NCI-H1694 treated with DMSO at 0.1 percent for 48 hours (cell line): ENCODE results near the gene OR2H1.
"Not testable (repeated sequence)": the region's sequence is repeated elsewhere in the genome, so short reads cannot be mapped to it uniquely, and the experiment has no call there.

Experiments used
- DNase-seq: peaks from one replicate; lab custom pipeline; 2025; lab: John Stamatoyannopoulos, UW

The OR2H1 gene

DNA sequence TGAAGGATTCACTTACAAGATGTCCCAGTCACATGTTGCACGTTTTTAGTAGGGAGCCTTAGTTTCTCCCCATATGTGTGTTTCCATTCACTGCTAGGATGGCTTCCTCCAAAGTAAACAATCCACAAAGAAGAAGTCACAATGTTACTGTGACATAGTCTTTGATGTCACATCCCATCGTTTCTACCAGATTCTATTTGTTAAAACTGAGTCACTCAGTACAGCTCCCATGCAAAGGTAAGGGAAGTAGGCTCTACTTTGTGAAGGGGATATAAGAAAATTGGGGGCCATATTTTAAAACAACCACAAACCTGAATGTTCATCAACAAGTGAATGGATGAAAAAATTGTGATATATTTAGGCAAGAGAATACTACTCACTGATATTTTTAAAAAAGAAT is at the start of gene OR2H1, which contains the start of gene OR11A1:
OR2H1 (plus strand) TSS at position 185 of the 400 bp plus-strand sequence. CDS start 4,615 bp downstream, outside the sequence.
OR11A1 (minus strand) TSS at position 101 of the 400 bp plus-strand sequence. CDS start 29,430 bp downstream, outside the sequence.
- DNase-seq = no peak

DNA sequence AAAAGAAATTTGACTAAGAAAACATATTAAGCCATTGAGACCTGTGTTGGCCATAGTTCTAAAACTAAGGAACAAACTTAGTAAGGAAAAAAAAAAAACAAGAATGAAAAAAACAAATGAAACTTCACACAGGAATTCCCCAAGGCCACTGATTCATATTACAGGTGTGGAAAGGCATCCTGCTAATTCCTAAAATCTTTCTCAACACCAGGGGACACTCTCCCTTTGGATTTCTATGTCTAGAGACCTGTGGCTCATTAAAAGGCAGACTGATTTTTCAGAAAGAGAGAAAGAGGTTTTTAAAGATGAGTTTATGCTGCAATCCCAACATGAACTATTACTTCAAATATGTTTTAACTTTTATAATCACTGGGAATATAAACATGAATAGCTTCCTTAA is 42.4 kb upstream of the OR2H1 start, which contains the start of gene OR12D1:
OR12D1 (plus strand) TSS at position 341 of the 400 bp plus-strand sequence.
- DNase-seq = no peak

DNA sequence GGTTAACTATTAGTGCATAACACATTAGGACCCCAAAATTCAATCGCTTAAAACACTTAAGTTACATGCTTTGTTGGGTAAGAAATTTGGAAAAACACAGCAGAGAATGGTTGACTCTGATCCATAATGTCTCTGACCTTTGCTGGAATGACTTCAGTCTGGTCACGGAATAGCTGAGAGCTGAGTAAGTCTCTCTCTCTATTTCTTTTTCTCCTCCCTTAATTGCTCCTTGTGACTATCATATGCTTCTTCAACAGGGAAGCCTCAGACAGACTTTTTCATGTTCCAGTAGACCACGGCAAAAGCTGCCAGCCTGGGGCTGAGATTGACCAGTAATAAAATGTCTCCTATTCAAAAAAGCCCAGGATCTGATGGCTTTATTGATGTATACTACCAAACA is 37.4 kb upstream of the OR2H1 start:
- no peak for DNase-seq

DNA sequence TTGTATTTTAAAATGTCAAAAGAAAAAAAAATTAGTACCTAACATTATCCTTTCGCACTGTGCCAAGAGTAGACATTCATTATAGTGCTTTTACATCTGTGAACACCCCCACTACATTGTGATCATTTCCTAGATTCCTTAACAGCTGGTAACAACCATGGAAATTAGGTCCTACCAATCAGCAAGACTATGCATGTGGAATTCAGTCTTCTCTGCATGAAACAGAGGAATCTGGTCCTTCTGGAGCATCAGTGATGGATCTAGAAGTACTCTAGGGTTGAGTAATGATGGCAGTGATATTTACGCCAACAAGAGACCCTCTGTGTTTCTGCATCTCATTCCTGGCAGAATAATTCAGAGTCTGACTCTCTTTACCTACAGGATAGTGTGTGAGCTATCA is 32.8 kb upstream of the OR2H1 start:
- DNase-seq = no peak

DNA sequence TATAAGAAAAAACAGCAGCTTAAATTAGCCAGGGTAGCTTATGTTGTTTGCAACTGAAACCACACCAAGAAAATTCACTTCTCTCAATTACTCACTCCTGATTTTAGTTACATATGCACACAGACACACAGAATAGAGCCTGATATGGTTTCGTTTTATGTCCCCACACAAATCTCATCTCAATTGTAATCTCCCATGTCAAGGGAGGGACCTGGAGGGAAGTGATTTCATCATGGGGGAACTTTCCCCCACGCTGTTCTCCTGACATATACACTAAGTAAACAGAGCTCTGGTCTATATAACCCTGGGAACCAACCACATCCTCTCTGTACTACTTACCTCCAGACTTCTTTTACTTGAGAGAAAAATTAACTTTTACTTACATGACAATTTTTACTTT is 32.4 kb upstream of the OR2H1 start:
- no peak for DNase-seq

DNA sequence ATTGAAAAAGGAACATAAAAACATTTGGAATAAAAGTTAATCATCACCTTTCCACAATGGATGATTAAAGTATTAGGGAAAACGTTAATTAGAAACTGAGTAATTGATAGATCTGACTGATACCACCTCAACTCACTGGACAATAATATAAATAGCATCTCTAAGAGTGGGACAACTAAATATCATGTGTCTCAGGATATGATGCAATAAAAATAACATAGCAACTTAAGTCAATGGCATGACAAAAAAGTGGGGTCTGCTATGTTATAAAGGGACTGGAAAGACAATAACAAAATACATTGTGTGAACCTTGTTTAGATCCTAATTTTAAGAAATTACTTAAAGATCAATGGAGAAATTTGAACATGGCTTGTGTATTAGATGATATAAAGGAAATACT is 31.9 kb upstream of the OR2H1 start:
- DNase-seq = no peak

DNA sequence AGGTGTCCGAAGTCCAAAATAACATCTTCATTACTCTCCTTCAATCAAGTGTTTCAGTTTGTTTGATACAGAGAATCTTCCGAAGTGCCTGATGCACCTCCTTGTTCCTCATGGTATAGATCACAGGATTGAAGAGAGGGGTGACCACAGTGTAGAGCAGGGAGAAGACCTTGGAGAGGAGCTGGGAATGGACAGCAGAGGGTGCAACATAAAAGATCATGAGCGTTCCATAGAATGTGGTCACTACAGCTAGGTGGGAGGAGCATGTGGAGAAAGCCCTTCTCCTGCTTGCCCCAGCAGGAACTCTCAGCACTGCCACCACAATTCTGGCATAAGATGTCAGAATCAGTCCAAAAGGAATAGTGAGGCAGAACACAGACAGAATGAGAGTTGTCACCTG is 30.3 kb upstream of the OR2H1 start:
- DNase-seq = no peak

DNA sequence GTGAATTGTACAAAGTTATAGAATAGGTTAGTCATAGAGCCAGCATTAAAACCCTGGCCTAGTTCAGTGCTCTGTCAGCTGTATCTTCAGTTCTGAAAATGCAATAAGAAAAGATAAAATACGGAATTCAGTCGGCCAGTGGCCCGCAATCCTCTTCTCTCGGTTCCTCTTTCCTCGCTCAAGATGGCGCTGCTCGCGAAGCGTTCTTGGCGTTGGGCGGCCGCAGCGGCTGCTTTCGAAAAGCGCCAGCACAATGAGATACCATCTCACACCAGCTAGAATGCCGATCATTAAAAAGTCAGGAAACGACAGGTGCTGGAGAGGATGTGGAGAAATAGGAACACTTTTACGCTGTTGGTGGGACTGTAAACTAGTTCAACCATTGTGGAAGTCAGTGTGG is 20.2 kb upstream of the OR2H1 start:
- DNase-seq = not testable (repeated sequence)

DNA sequence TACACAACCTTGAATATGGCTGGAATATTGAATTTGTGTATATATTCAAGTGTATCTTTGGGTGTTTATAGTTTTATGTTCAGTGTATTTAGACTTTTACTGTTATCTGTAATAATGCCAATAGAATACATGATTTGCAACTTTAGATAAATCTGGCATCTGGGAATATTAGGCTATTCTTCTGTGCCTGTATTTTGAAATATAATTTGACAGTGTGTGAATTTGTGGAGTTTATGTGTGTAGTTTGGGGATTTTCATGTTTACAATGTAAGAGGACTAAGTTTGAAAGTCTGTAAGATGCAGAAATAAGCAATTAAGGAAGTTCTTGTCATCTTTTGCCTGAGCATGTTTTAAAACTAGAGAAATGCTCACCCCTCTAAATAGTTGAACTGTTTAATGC is 17.9 kb upstream of the OR2H1 start, which contains the start of gene OR10C1:
OR10C1 (plus strand) TSS at position 301 of the 400 bp plus-strand sequence. CDS start 710 bp downstream, outside the sequence.
- no peak for DNase-seq

DNA sequence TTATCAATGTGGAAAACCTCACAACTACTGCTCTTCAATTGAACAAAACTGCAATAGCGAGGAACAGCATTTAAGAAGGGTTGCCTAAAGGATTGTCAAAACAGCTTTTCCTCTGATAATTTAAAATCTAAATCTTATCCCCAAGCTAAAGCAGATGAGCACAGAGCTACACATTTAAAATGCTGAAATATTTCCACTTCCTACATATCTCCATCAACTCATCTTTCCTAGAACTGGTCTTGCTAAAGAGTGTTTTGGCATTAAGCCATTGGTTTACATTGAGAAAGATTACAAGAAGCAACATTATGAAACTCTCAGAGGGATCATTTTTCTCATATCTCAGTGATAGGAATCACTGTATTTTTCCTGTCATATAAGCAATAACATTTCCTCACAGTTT is 14.2 kb upstream of the OR2H1 start:
- DNase-seq = no peak

DNA sequence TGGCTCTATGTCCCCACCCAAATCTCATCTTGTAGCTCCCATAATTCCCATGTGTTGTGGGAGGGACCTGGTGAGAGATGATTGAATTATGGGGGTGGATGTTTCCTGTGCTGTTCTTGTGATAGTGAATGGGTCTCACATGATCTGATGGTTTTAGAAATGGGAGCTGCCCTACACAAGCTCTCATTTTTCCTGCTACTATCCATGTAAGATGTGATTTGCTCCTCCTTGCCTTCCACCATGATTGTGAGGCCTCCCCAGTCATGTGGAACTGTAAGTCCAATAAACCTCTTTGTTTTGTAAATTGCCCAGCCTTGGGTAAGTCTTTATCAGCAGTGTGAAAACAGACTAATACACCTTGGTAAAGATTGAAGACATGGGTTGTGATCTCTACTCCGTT is 12.9 kb upstream of the OR2H1 start:
- not testable (repeated sequence) for DNase-seq

DNA sequence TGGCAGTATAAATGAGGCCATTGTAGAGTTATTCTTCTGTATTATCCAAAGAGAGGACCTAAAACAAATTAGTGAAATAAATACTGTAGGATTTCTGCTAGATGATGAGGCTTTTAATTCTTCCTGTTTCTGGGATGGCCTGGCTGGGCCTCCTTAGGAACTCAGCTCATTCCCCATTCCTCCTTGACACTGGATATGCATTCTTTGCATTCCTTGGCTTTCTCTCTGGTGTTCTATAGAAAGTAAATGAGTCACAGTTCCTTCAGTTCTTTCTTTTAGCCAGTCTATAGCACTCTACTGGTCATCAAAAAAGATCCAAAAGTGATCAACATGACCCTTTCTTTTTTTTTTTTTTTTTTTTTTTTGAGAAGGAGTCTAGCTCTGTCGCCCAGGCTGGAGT is 9.3 kb upstream of the OR2H1 start:
- DNase-seq = no peak

DNA sequence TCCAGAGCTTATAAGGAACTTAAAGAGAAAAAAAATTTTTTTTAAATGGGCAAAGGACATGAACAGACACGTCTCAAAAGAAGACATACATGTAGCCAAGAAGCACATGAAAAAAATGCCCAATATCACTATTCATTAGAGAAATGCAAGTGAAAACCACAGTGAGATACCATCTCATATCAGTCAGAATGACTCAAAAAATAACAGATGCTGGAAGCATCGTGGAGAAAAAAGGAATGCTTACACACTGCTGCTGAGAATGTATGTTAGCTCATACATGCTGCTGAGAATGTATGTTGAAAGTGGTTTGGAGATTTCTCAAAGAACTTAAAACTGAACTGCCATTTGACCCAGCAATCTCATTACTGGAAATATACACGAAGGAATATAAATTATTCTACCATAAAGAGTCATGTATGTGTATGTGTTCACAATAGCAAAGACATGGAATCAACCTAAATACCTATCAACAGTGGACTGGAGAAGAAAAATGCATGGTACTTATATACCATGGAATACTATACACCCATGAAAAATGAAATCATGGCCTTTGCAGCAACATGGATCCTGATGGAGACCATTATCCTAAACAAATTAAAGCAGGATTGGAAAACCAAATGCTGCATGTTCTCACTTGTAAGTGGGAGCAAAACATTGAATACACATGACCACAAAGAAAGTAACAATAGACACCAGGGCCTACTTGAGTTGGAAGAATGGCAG is 5.3 kb upstream of the OR2H1 start:
- DNase-seq = no peak

DNA sequence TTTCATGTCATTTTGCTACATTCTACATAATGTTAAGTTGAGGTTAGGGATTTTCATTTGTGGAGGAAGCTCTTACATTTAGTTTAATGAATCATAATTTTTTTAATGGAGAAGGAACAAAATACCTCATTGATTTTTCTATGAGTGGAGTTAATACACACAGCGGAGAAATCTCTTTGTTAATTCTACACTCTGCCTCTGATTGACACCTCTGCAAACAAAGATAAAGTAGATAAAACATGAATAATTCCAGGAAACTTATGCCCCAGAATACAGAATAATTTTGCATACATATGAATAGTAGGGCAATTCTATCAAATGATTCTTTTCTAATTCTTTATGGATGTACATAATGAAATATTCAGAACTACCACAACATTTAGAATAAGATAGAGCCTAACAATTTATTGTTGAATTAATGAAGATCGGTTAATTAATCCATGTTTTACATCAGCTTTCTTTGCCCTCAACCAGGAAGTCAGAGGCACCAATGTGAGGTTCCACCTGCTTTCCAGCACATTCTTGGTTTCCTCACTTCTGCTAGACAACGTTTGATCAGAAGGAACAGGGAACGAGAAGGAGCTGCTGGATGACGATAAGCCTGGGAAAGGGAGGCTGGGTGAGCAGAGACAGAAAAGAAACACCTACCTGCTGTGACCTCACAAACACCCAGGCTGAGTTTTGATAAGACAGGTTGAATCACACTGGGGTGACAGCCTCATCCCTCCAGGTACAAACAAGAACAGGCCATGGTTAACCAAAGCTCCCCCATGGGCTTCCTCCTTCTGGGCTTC is 4.3 kb downstream of the OR2H1 start:
- no peak for DNase-seq

DNA sequence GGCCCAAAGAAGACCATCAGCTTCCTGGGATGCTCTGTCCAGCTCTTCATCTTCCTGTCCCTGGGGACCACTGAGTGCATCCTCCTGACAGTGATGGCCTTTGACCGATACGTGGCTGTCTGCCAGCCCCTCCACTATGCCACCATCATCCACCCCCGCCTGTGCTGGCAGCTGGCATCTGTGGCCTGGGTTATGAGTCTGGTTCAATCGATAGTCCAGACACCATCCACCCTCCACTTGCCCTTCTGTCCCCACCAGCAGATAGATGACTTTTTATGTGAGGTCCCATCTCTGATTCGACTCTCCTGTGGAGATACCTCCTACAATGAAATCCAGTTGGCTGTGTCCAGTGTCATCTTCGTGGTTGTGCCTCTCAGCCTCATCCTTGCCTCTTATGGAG is 5.1 kb downstream of the OR2H1 start:
- no peak for DNase-seq

DNA sequence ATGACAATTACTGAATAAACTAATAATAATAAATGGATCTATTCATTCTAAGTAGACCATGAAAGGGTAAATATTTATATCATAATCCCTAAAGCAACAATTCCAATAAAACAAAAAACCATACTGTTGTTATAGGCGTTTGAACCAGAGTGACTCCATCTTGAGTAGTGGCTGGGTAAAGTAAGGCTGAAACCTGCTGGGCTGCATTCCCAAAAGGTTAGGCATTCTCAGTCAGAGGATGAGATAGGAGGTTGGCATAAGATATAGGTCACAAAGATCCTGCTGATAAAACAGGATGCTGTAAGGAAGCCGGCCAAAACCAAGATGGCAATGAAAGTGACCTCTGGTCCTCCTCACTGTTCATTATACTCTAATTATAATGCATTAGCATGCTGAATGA is 8.3 kb downstream of the OR2H1 start:
- DNase-seq = no peak

DNA sequence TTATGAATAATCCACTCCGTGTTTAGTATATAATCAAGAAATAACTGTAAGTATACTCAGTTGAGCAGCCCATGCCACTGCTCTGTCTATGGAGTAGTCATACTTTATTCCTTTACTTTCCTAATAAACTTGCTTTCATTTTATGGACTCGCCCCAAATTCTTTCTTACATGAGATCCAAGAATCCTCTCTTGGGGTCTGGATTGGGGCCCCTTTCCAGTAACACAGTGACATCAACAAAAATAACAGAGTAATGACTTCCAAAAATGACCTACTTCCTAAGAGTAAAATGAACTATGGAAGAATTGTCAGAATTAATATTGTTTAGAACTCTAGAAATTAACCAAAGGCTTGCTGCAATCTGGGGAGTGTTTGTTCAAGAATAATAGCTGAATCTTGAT is 8.8 kb downstream of the OR2H1 start:
- DNase-seq = no peak

DNA sequence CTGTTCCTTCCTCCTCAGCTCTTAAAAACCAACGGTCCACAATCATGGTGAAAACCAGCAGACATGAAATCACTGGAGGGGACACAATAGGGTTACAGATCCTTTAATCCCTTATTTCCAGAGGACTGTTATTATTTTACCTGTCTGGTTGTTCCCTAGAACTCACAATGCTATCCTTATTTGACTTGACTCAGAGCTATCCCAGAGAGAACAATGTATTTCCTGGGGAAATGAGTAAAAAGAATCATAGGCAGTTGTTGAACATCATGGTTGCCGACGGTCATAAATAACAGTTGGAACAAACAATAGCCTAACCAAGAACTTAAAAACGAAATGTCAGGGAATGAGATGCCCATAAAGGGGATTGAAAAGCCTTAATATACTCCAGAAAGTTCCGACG is 9.3 kb downstream of the OR2H1 start:
- no peak for DNase-seq

DNA sequence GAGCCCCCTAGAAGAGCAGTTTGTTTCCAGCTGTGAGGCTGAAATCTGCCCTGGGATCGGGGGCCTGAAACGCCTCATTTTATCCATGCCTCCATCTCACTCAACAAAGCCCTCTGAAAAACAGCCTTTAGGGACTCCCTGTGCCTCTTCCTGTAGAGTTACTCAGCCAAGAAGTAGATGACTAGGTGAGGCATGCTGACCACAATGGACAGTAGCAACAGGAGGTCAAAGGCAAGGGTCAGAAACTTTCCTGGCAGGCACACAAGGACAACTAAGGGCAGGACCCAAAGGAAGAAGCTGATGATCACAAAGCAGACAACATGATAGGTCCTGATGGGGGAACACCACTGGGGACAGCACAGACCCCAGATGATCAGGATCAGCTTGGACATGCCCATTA is 18.0 kb downstream of the OR2H1 start:
- no peak for DNase-seq

DNA sequence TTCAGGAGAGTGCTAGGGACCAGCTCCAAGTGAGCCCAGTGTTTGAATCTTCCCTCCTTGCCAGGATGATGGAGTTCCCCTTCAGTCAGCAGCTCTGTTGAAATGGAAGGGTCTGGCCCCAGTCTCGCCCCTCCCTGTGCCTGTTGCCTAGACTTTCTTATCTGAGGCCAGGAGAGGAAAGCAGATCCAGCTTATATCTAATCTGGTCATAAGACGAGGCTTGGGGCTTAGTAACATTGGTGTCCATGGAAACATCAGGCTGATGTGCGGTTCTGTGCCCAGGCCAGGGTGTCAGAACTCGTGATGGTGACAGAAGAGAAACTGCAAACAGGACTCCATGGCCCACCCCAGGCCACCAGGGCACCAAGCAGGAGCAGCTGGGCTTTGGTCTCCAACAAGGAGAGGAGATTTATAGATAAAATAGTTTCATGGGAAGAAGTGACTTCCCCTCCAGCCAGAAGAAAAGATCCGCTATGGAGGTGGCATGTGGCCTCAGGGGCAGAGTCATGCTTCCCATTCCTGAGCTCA is 21.0 kb downstream of the OR2H1 start:
- DNase-seq = no peak

DNA sequence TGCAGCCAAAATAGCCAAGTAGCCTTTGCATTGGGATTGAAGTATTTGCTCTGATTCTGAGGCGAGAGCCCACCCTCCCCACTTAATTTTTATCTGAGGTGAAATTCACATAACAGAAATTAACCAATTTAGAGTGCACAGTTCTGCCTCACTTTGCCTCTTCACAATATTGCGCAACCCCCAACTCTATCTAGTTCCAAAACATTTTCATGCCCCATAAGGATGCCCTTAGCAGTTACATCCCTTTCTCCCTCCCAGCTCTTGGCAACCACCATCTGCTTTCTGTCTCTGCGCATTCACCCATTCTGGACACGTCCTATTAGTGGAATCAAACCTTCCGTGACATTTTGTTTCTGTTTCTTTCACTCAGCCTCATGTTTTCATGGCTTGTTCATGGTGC is 21.8 kb downstream of the OR2H1 start:
- DNase-seq = no peak

DNA sequence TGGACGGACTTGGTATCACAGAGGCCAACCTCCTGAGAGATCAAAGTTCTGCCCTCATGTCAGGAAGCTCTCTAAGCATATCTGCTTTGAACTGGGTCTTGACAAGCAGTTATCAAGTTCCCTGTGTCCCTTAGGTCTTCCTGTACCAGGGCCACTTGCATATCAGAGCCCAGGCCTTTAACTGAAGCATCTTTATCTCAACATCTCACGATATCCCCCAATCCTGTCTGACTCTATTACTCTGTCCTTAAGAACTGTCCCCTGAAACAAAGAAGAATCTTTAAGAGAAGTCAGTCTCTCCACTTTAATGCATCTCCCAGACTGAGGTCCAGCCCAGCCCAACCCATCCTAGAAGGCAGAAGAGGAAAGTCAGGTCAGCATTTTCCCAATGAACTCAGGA is 22.6 kb downstream of the OR2H1 start:
- no peak for DNase-seq

DNA sequence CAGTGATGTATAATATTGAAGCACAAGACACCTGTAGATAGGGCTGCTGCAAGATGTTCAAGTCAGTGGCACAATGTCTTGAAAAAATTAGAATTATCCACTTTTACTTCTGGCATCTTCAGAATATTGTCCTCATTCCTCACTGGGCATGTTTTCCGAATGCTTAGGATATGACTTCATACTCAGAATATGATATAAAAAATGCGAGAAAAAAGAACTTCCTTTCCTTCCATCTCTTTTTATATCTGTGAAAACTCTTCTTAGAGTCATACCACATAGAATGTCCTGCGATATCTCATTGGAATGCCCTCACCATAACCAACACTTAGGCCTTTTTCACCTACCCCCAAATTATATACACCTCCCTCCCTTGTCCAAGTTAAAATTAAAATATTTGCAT is 26.2 kb downstream of the OR2H1 start:
- DNase-seq = no peak
